ENCODE data around the gene SUMO2.

Gene SUMO2

GRCh38 chr17:75205793-75206163 is 23.0 kb upstream of the SUMO2 start:
- DNase-seq (ENCODE audit: extremely low read depth, low read depth): no peak
- no peak for TF ChIP-seq CTCF (IDR thresholded peaks at IDR 0.05; ENCODE audit: low read depth, low read length, missing control alignments)
- H3K4me3 ChIP-seq (replicated peaks; ENCODE audit: low read depth, low read length): peak overlapping the region; percentile 93

DNA sequence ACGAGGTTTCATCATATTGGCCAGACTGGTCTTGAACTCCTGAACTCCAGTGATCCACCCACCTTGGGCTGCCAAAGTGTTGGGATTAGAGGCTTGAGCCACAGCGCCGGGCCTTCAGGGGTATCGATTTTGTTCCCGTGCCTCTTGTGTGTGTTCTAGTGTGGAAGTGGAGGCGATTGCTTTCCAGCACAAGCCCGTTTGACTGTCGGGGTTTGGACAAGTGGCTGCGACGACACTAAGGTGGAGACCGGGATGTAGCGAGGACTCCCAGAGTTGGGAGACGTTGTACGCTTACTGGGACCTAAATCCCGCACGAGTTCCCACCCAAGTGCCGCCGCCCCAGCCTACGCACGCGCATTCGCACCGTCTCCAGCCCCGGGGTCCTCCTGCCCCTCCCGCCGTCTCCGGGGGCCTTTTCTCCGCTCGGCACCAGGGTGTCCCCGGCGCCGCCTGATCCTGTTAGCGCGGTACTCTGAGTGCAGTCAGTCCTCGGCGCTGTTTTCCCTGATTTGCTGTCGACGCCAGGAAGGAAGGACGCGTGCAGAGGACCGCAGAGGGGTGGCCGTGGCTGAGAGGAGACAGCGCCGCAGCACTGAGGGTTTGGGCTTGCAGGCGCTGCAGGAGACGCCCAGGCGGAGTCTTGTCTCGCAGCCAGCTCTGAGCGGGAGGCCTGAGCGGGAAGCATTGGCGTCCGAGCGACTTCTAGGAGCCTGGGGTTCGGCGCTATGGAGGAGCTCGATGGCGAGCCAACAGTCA is 22.5 kb upstream of the SUMO2 start, which contains the start of gene NUP85:
Gene NUP85 (plus strand): TSS at position 643 of the 756 bp plus-strand sequence. CDS start 83 bp downstream, at position 726.
- peak; percentile 74 for DNase-seq (ENCODE audit: extremely low read depth, low read depth)
- H3K4me3 ChIP-seq (replicated peaks; ENCODE audit: low read depth, low read length): peak within 1 kb of the TSS; percentile 93
- TF ChIP-seq CTCF (IDR thresholded peaks at IDR 0.05; ENCODE audit: low read depth, low read length, missing control alignments): no peak

DNA sequence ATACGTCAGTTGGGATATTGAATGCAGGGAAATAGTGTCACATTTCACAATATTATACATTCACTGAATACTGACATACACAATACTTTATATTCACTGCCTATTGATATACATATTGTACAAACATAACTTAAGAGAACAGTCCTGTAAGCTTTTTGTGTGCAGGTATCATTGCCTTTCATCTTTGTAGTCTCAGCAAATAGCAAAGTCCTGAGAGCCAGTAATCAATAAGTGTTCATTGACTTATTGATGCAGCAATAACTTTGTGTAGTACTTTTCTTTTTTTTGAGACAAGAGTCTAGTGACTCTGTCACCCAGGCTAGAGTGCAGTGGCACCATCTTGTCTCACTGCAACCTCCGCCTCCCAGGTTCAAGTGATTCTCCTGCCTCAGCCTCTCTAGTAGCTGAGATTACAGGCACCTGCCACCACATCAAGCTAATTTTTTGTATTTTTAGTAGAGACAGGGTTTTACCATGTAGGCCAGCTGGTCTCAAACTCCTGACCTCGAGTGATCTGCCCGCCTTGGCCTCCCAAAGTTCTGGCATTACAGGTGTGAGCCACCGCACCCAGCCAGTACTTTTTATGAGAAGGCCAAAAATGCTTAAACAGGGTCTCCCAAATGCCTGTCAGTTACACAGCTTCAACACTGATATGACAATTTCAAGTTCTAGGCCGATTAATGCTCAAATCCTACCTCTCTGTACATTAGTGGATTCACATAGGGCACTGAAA is 17.3 kb upstream of the SUMO2 start:
- no peak for DNase-seq (ENCODE audit: extremely low read depth, low read depth)
- TF ChIP-seq CTCF (IDR thresholded peaks at IDR 0.05; ENCODE audit: low read depth, low read length, missing control alignments): no peak

GRCh38 chr17:75194879-75195278 is 12.1 kb upstream of the SUMO2 start:
- no peak for DNase-seq (ENCODE audit: extremely low read depth, low read depth)
- no peak for TF ChIP-seq CTCF (IDR thresholded peaks at IDR 0.05; ENCODE audit: low read depth, low read length, missing control alignments)
- no peak overlapping the region for H3K4me3 ChIP-seq (replicated peaks; ENCODE audit: low read depth, low read length)

More for the DNA sequence above, 17.3 kb upstream of the SUMO2 start:
- no peak overlapping the region for H3K4me3 ChIP-seq (replicated peaks; ENCODE audit: low read depth, low read length)

- no peak for TF ChIP-seq CTCF (IDR thresholded peaks at IDR 0.05; ENCODE audit: low read depth, low read length, missing control alignments)
- DNase-seq (ENCODE audit: extremely low read depth, low read depth): no peak
- H3K4me3 ChIP-seq (replicated peaks; ENCODE audit: low read depth, low read length): no peak overlapping the region
Observed at GRCh38 chr17:75191584-75191983, 8.8 kb upstream of the SUMO2 start.

- TF ChIP-seq CTCF (IDR thresholded peaks at IDR 0.05; ENCODE audit: low read depth, low read length, missing control alignments): no peak
- no peak overlapping the region for H3K4me3 ChIP-seq (replicated peaks; ENCODE audit: low read depth, low read length)
- no peak for DNase-seq (ENCODE audit: extremely low read depth, low read depth)
Observed at GRCh38 chr17:75188614-75189013, 5.9 kb upstream of the SUMO2 start.

Measured in HFF-Myc (cell line).